Nephron progenitor cell (in vitro differentiated cells): ENCODE results near the gene SERPINC1.

ENCODE experiments used
- DNase-seq: peaks from one replicate; pipeline ENCODE4 v3.0.0; 2021
- H3K27ac Mint-ChIP-seq: 2 replicates; pipeline ENCODE4 v1.8.0; 2021; ENCODE audit warnings: mild to moderate bottlenecking, moderate library complexity, mixed read lengths
- H3K27me3 Mint-ChIP-seq: 2 replicates; pipeline ENCODE4 v1.8.0; 2021; ENCODE audit warnings: mild to moderate bottlenecking, low read depth, mixed read lengths; ENCODE audit not compliant: poor library complexity
- H3K36me3 Mint-ChIP-seq: 2 replicates; pipeline ENCODE4 v1.8.0; 2021; ENCODE audit warnings: low read depth, mixed read lengths
- H3K4me1 Mint-ChIP-seq: 2 replicates; pipeline ENCODE4 v1.8.0; 2021; ENCODE audit warnings: mixed read lengths
- H3K4me3 Mint-ChIP-seq: 2 replicates; pipeline ENCODE4 v1.8.0; 2021; ENCODE audit warnings: mild to moderate bottlenecking, moderate library complexity, mixed read lengths
- H3K9me3 Mint-ChIP-seq: 2 replicates; pipeline ENCODE4 v1.8.0; 2021; ENCODE audit warnings: mild to moderate bottlenecking, moderate library complexity, mixed read lengths
- TF ChIP-seq, protein P1 (sequence below): fragments of 200-600 bp; sonication (generic); IDR thresholded peaks from 2 replicates; pipeline ENCODE4 v1.5.0; 2021; ENCODE audit warnings: antibody characterized with exemption

SERPINC1 gene

DNA sequence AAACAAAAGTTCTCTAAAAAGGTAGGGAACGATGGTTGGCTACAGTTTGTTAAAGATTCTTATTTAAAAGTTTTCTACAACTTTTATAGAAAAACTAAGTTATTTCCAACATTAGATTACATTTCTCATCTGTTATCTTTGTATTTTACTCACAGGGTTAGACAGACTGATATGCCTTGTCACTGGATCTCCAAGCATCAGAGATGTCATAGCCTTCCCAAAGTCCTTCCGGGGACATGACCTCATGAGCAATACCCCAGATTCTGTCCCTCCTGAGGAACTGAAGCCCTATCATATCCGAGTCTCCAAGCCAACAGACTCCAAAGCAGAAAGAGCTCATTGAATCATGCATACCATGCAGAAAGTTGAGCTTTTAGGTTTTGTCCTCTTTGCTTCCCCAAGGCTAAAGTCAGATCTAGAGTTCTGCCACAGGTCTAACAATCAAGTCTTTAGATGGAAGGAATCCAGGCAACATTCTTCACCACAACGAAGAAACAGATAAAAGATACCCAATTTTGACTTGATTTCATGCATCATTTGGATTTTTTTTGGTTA, 59.7 kb downstream of the SERPINC1 start:
- peaks cover 7% of the 10 kb centered on the region for H3K4me1 Mint-ChIP-seq
- H3K9me3 Mint-ChIP-seq, result no peaks in the 10 kb centered on the region
- H3K27ac Mint-ChIP-seq, result peak overlapping the region; percentile 77
- no peak overlapping the region for H3K4me3 Mint-ChIP-seq
- H3K27me3 Mint-ChIP-seq, result no peaks in the 10 kb centered on the region
- DNase-seq, result no peak
- TF ChIP-seq, protein P1, sequence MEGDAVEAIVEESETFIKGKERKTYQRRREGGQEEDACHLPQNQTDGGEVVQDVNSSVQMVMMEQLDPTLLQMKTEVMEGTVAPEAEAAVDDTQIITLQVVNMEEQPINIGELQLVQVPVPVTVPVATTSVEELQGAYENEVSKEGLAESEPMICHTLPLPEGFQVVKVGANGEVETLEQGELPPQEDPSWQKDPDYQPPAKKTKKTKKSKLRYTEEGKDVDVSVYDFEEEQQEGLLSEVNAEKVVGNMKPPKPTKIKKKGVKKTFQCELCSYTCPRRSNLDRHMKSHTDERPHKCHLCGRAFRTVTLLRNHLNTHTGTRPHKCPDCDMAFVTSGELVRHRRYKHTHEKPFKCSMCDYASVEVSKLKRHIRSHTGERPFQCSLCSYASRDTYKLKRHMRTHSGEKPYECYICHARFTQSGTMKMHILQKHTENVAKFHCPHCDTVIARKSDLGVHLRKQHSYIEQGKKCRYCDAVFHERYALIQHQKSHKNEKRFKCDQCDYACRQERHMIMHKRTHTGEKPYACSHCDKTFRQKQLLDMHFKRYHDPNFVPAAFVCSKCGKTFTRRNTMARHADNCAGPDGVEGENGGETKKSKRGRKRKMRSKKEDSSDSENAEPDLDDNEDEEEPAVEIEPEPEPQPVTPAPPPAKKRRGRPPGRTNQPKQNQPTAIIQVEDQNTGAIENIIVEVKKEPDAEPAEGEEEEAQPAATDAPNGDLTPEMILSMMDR, result no peak
- H3K36me3 Mint-ChIP-seq, result peaks cover 71% of the 10 kb centered on the region

DNA sequence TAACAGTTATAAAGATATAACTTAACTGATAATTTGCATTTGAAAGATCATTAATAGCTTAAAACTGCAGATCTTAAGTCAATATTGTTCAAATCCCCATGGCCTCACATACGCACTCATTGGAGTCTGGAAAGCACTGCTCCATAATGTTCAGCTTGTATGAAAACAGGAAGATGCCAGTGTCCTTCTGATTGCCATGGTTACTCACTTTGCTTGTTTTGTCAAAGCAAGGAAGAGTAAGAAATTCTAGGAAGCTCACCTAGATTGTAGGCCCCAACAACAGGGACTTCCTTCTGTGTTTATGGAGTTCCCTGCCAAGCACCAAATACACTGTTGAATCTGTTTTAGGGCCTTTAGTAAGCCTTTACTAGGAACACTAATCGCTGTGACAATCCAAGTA, 60.2 kb downstream of the SERPINC1 start:
- no peak overlapping the region for H3K4me3 Mint-ChIP-seq
- H3K36me3 Mint-ChIP-seq, result peaks cover 72% of the 10 kb centered on the region
- H3K9me3 Mint-ChIP-seq, result no peaks in the 10 kb centered on the region
- DNase-seq, result no peak
- TF ChIP-seq, protein P1, result no peak
- no peak overlapping the region for H3K27ac Mint-ChIP-seq
- peaks cover 7% of the 10 kb centered on the region for H3K4me1 Mint-ChIP-seq
- no peaks in the 10 kb centered on the region for H3K27me3 Mint-ChIP-seq

DNA sequence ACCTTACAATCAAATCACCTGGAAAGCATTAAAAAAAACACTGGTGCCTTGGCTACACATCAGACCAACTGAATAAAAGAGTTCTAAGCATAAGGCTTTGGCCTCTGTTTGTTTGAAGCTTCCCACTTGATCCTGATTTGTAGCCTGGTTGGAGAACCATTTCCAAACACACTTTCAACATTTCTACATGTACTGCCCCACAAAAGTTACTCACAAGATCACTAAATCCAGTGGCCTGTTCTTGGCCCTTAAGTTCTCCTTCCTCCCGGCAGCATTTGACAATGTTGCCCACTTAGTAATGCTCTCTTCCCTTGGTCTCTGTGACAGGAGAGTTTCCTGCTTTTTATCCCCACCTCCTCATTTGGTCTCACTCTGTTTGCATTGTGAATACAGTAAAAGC, 61.1 kb downstream of the SERPINC1 start:
- Mint-ChIP-seq H3K9me3 (no peaks in the 10 kb centered on the region), H3K4me1 (peaks cover 7% of the 10 kb centered on the region), H3K4me3 (no peak overlapping the region), H3K27ac (peak overlapping the region; percentile 3), H3K27me3 (no peaks in the 10 kb centered on the region), H3K36me3 (peaks cover 77% of the 10 kb centered on the region)
- TF ChIP-seq, protein P1, result no peak
- no peak for DNase-seq
